HG03520 (cell line): Measurements from ENCODE around the gene FGF3.

ENCODE experiments used
- ATAC-seq: cut with Tn5 transposase; IDR thresholded peaks from one replicate; pipeline ENCODE4 v1.9.1; 2021; ENCODE audit warnings: mild to moderate bottlenecking, moderate library complexity; ENCODE audit not compliant: unreplicated experiment

Gene FGF3

GRCh38 chr11:69804769-69805508 is 14.3 kb downstream of the FGF3 start:
- ATAC-seq: no peak

GRCh38 chr11:69803604-69804218 is 15.5 kb downstream of the FGF3 start:
- ATAC-seq: no peak

- ATAC-seq: no peak
Observed at GRCh38 chr11:69803022-69803421, 16.2 kb downstream of the FGF3 start.

DNA sequence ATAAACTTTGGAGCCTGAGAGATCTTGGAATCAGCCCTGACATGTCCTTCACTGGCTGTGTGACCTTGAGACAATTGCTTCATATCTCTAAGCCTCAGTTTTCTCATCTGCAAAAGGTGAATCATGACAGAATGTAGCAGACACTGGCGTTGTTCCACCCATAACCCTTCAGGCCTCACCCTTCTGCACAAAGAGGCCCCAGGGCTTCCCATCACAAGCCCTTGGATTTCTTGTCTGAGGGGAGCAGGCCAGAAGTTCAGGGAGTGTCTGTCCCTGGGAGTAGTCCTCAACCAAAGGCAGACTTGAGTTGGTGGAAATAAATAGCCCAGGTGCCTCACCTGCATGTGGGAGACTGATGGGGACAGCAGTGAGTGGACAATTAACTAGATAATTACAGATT is 16.6 kb downstream of the FGF3 start:
- no peak for ATAC-seq

- no peak for ATAC-seq
Observed at GRCh38 chr11:69801513-69802335, 17.5 kb downstream of the FGF3 start.

- ATAC-seq: no peak
Observed at GRCh38 chr11:69800278-69800677, 18.9 kb downstream of the FGF3 start.

GRCh38 chr11:69799582-69799981 is 19.6 kb downstream of the FGF3 start:
- no peak for ATAC-seq

- ATAC-seq: no peak
Observed at GRCh38 chr11:69799097-69799496, 20.1 kb downstream of the FGF3 start.

DNA sequence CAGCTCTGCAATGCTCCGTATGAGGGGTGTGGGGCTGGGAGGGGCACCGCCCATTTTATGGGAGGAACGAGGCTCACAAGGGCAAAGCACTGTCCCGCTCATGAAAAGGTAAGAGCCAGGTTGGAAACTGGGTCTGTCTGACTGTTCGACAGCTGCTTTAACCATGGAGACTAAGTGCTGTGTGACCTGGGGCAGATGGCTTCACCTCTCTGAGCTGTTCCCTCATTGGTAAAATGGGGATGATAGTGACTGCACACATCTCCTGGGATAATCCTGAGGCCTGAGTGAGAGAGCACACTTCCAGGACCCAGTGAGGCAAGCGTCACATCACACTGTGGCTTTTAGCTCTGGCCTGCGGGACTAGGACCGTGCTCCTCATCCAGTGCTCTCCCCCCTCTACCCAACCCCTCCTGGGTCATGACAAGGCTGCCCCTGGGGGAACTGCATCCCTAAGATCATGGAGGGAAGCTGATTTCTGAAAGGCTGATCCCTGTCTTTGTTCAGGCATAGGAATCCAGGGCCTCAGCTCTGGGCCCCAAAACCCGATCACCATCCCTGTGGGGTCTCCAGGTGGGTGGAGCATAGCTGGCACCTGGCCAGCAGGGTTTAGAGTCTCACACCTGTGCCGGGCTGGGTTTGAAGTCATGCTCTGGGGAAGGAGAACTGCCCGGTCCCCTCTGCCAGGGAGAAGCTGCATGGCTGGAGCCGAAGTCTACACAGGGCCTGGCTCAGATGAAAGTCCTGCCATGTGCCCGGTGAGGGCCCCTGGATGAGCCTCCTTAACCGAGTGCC is 21.3 kb downstream of the FGF3 start:
- no peak for ATAC-seq

- no peak for ATAC-seq
Observed at GRCh38 chr11:69797156-69797555, 22.1 kb downstream of the FGF3 start.

DNA sequence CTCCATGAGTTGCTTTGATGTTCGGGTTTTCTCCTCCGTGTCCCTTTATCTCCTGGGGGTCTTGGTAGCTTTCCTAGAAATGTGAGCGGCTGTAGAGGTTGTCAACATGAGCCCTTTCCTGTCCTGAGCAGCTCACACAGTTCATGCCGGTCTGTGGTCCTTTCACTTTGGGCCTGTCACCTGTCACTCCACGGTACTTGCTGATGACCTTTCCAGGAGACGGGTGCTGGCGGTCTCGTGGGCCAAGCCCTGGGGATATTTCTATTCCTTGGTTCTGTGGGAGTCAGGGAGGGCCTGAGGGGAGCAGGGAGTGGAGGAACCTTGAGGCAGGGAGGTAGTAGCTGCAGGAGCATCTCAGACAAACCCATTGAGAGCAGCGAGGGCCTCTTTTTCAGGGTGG is 23.2 kb downstream of the FGF3 start:
- ATAC-seq: no peak

DNA sequence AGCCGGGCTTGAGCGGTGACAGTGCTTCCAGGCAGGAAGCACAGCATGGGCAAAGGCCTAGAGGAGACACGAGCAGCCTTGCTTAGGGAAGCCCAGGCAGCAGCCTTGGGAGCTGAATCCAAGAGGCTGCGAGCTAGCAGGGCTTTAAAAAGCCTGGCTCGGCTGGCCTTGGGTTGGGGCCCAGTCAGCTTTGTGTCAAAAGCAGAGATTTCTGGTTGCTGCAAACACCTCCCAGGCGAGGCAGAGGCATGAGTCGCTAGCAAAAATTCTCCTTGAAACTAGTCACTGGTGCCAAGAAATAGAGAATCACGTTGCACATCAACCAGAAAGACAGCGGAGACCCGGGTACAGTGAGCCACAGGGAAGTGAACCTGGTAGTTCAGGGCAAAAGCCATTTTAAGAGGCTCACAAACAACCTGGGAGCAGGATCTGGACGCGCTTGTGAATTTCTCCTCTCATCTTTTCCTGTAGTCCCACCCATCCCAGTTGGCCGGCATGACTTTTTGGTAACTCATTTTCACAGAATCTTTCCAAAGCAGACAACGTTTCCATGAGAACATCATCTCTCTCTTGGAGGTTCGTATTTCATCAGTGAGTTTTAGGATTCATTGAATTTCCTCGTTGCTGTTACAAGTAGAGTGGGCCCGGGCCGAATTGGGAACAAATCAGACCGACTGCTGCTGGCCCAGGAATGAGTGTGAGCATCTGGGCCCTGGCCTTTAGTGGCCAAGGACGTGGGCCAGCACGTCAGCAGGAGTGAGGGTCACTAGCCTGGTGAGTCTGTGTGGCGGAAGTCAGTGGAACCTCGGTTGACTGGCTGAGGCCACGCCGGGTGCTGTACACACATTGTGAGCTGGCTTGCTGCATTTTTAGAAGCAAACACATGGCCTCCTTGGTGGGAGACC is 27.7 kb downstream of the FGF3 start:
- no peak for ATAC-seq

DNA sequence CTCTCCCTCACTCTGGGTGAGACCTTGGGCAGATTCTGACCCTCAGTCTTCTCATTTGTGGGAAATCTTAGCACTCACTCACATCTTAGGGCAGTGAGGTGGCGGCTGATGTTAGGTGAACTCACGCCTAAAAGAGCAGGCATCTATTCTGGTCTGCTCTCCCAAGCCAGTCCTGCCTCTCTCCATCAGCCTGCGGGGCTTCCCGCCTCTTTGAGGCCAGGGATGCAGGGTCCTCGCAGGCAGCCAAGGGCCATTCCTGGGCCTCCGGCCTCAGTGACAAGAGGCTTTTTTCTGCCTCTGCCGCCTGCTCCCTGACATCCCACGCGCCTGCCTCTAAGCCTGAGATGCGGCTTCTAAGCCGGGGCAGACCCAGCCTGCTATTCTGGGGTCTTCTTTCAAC is 30.3 kb downstream of the FGF3 start:
- no peak for ATAC-seq

GRCh38 chr11:69787906-69788305 is 31.3 kb downstream of the FGF3 start:
- ATAC-seq: no peak

DNA sequence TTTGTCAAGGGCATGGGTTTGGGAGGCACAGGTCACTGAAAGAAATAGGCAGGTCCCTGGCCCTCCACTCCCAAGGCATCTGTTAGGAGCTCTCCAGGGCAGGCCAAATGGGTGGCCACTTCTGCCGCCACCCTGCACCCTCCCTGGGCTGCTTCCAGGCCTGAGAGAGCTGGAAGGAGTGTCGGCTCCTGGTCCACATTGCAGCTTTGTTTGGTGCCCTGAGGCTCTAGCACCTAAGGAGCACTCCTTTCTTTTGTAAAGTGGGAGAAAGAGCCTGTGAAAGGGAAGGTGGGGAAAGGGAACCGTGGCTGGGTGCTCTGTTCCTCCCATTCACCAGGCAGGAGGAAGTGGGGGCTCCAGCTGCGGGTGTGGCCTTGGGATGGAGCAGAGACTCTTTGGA is 31.8 kb downstream of the FGF3 start:
- ATAC-seq: no peak

DNA sequence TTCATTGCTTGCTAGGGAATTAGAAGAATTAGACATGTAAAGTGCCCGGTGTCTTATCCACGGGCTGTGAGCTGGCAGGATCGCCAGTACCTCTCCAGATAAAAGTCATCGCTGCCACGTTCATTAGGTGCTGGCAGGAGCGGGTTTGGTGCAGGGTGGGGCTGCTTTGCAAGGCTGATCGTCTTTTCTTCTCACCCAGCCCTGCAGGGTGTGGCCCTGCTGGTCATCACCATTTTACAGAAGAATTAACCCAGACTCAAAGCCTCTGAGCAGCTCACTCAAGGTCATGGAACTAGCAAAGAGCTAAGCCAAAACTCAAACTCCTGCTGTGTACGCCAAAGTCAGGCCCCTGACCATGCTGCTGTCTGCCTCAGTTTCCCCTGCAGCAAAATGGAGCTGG is 38.0 kb downstream of the FGF3 start:
- no peak for ATAC-seq

DNA sequence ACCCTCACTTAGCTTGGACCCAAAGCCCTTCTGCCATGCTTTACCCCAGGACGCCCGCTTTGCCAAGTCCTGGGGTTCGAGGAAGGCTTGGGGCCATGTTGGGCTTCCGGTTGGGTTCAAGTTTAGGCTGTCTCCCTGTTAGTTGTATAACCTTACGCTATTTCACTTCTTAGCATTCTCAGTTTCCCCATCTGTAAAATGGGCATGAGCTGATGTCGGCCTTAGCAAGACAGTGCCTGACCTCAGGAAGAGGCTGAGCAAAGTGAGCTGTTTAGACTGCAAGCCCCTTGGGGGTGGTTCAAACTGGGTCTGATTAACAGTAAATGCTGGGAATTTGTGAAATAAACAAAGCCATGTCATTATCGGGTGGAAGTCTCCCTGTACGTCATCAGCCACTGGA is 40.8 kb downstream of the FGF3 start:
- no peak for ATAC-seq

GRCh38 chr11:69775163-69775755 is 44.0 kb downstream of the FGF3 start, which contains the start of gene FGF4:
TSS of gene FGF4 (minus strand) at chr11:69775341. CDS start at chr11:69775084, 257 bp downstream.
- no peak for ATAC-seq

GRCh38 chr11:69774354-69775162 is 44.7 kb downstream of the FGF3 start:
- ATAC-seq: no peak
